SK-N-SH (cell line): ENCODE measurements around the gene P3H2. TPM values are rescaled to one million over a fixed set of nuclear protein-coding genes. Genes with fewer than 3 reads are reported as not detected.

ENCODE experiments used
- CTCF ChIA-PET: fragments of 300-600, 350-600 bp; formaldehyde crosslinking; extraction: SDS; loops from one replicate; lab custom pipeline; 2021; lab: Yijun Ruan, JAX
- POLR2A ChIA-PET: fragments of 350-600 bp; sonication (Branson Sonifier 250); formaldehyde crosslinking; extraction: SDS; loops from one replicate; lab custom pipeline; 2020; ENCODE audit warnings: antibody characterized with exemption, inconsistent platforms; lab: Yijun Ruan, JAX
- DNase-seq: peaks from one replicate; pipeline ENCODE4 v3.0.0; 2012
- H2AFZ ChIP-seq: fragments of 200-600 bp; sonication (generic); 2 replicates; pipeline ENCODE4 v1.8.1; 2016; ENCODE audit warnings: antibody characterized with exemption, mild to moderate bottlenecking, low read depth
- H3F3A ChIP-seq: fragments of 200-600 bp; sonication (generic); replicated peaks from 2 replicates; pipeline ENCODE3; 2016; ENCODE audit warnings: antibody characterized with exemption, mild to moderate bottlenecking; ENCODE audit not compliant: insufficient read depth
- H3K27ac ChIP-seq, 2 experiments: fragments of 200-500 bp in 1 of 2; fragments of 200-600 bp in 1 of 2; sonication (Bioruptor generic) in 1 of 2; sonication (generic), shearing (Covaris generic) in 1 of 2; 2 replicates each; pipeline versions ENCODE4 v1.5.1 to v1.6.1; 2014 to 2016; ENCODE audit warnings: low read depth in 2 of 2, inconsistent platforms in 1 of 2, low read length in 1 of 2, mild to moderate bottlenecking in 1 of 2, mixed read lengths in 1 of 2
- H3K27me3 ChIP-seq: fragments of 200-600 bp; sonication (generic), shearing (Covaris generic); 2 replicates; pipeline ENCODE4 v1.6.1; 2016; ENCODE audit warnings: mixed run types; ENCODE audit not compliant: insufficient read depth
- H3K36me3 ChIP-seq, 2 experiments: fragments of 200-500 bp in 1 of 2; fragments of 200-600 bp in 1 of 2; sonication (Bioruptor generic) in 1 of 2; sonication (generic) in 1 of 2; replicated peaks in 1 of 2; 2 replicates each; pipeline versions ENCODE3 to v1.5.1; 2014 to 2016; ENCODE audit warnings: low read length in 1 of 2, mild to moderate bottlenecking in 1 of 2; ENCODE audit not compliant: insufficient read depth in 2 of 2, control insufficient read depth in 1 of 2
- H3K4me1 ChIP-seq, 2 experiments: fragments of 200-500 bp in 1 of 2; fragments of 200-600 bp in 1 of 2; sonication (Bioruptor generic) in 1 of 2; sonication (generic), shearing (Covaris generic) in 1 of 2; 2 replicates each; pipeline versions ENCODE4 v1.5.1 to v1.6.1; 2014 to 2016; ENCODE audit warnings: low read depth in 1 of 2, low read length in 1 of 2, mixed run types in 1 of 2; ENCODE audit not compliant: insufficient read depth in 2 of 2, control insufficient read depth in 1 of 2
- H3K4me2 ChIP-seq: fragments of 200-600 bp; sonication (generic), shearing (Covaris generic); 2 replicates; pipeline ENCODE4 v1.6.1; 2017; ENCODE audit warnings: mixed run types
- H3K4me3 ChIP-seq, 2 experiments: fragments of 200-500 bp in 1 of 2; fragments of 200-600 bp in 1 of 2; sonication (Bioruptor generic) in 1 of 2; sonication (generic), shearing (Covaris generic) in 1 of 2; 2 replicates each; pipeline versions ENCODE4 v1.5.1 to v1.8.1; 2014 to 2016; ENCODE audit warnings: low read depth in 2 of 2, inconsistent platforms in 1 of 2, low read length in 1 of 2, mild to moderate bottlenecking in 1 of 2, mixed read lengths in 1 of 2, moderate library complexity in 1 of 2
- H3K79me2 ChIP-seq: fragments of 200-600 bp; sonication (generic); 2 replicates; pipeline ENCODE4 v1.8.1; 2017; ENCODE audit warnings: mild to moderate bottlenecking; ENCODE audit not compliant: insufficient read depth
- H3K9ac ChIP-seq: fragments of 200-600 bp; sonication (generic); 2 replicates; pipeline ENCODE4 v1.6.1; 2017; ENCODE audit warnings: mixed run types
- H3K9me2 ChIP-seq: fragments of 200-600 bp; sonication (generic); 2 replicates; pipeline ENCODE4 v1.6.1; 2017; ENCODE audit warnings: mixed run types
- H3K9me3 ChIP-seq: fragments of 200-600 bp; sonication (generic); 2 replicates; pipeline ENCODE4 v1.6.1; 2017; ENCODE audit warnings: mixed run types, mild to moderate bottlenecking, moderate library complexity
- H4K20me1 ChIP-seq: fragments of 200-600 bp; sonication (generic); 2 replicates; pipeline ENCODE4 v1.6.1; 2017; ENCODE audit warnings: mild to moderate bottlenecking, mixed run types; ENCODE audit not compliant: insufficient read depth
- CHD2 ChIP-seq: fragments of 150-350 bp; IDR thresholded peaks from 2 replicates; pipeline ENCODE4 v1.6.1; 2018; ENCODE audit warnings: low read length; ENCODE audit not compliant: partially characterized antibody
- ELF1 ChIP-seq: IDR thresholded peaks from 2 replicates; pipeline ENCODE4 v1.4.0; 2012
- EZH2phosphoT487 ChIP-seq: fragments of 200-600 bp; sonication (generic); IDR thresholded peaks from 2 replicates; pipeline ENCODE4 v1.6.1; 2017; ENCODE audit warnings: low read depth, mixed run types, mild to moderate bottlenecking, antibody characterized with exemption, moderate library complexity, borderline replicate concordance
- FOXM1 ChIP-seq: IDR thresholded peaks from 2 replicates; pipeline ENCODE4 v1.4.0; 2012; ENCODE audit warnings: low read depth, mild to moderate bottlenecking
- GABPA ChIP-seq: IDR thresholded peaks from 2 replicates; pipeline ENCODE4 v1.4.0; 2012; ENCODE audit warnings: low read depth, mild to moderate bottlenecking
- GATA2 ChIP-seq: sonication (generic); formaldehyde crosslinking; IDR thresholded peaks from 2 replicates; pipeline ENCODE4 v1.5.0; 2020; ENCODE audit warnings: mild to moderate bottlenecking, missing genetic modification reagents
- IRF3 ChIP-seq: fragments of 150-350 bp; IDR thresholded peaks from 2 replicates; pipeline ENCODE4 v1.6.1; 2016; ENCODE audit warnings: mild to moderate bottlenecking, low read depth, low read length
- MEF2A ChIP-seq: IDR thresholded peaks from 2 replicates; pipeline ENCODE4 v1.4.0; 2012; ENCODE audit warnings: low read depth, borderline replicate concordance
- NFIC ChIP-seq: IDR thresholded peaks from 2 replicates; pipeline ENCODE4 v1.4.0; 2012; ENCODE audit warnings: borderline replicate concordance
- NRF1 ChIP-seq: IDR thresholded peaks from 2 replicates; pipeline ENCODE4 v1.6.1; 2012; ENCODE audit warnings: low read depth, mild to moderate bottlenecking, low read length
- RAD21 ChIP-seq: IDR thresholded peaks from 2 replicates; pipeline ENCODE4 v1.6.1; 2012; ENCODE audit warnings: mild to moderate bottlenecking, low read length
- RCOR1 ChIP-seq: fragments of 150-350 bp; IDR thresholded peaks from 2 replicates; pipeline ENCODE4 v1.6.1; 2017; ENCODE audit warnings: antibody characterized with exemption, low read length
- RXRA ChIP-seq: IDR thresholded peaks from 2 replicates; pipeline ENCODE4 v1.4.0; 2012; ENCODE audit warnings: low read depth, mild to moderate bottlenecking, borderline replicate concordance
- SIN3A ChIP-seq: IDR thresholded peaks from 2 replicates; pipeline ENCODE4 v1.6.1; 2012; ENCODE audit warnings: low read depth, mild to moderate bottlenecking, low read length, moderate library complexity, borderline replicate concordance
- SMC3 ChIP-seq: IDR thresholded peaks from 2 replicates; pipeline ENCODE4 v1.6.1; 2012; ENCODE audit warnings: low read depth, low read length, improper control_type of control experiment
- TAF1 ChIP-seq: IDR thresholded peaks from 2 replicates; pipeline ENCODE4 v1.6.1; 2012; ENCODE audit warnings: low read depth, mild to moderate bottlenecking, low read length, moderate library complexity, borderline replicate concordance
- TCF12 ChIP-seq: IDR thresholded peaks from 2 replicates; pipeline ENCODE4 v1.4.0; 2012
- WGBS: methylation state at CpG from one replicate; pipeline ENCODE4 v1.1.6; 2017; ENCODE audit warnings: low lambda C conversion rate; 5-methylcytosine and 5-hydroxymethylcytosine counted together
- polyA plus RNA-seq, 3 experiments: library from polyadenylated mRNA; depleted of rRNA; stranded (reverse); fragments of >200 nt; gene quantifications; 2 replicates each; pipeline ENCODE4 v1.2.3, GENCODE V29; 2012
- TF ChIP-seq, protein P1 (sequence below): IDR thresholded peaks from 2 replicates; pipeline ENCODE4 v1.4.0; 2012; ENCODE audit warnings: low read depth
- TF ChIP-seq, protein P2 (sequence below): fragments of 200-600 bp; sonication (generic); IDR thresholded peaks from 2 replicates; pipeline ENCODE4 v1.6.1; 2017; ENCODE audit warnings: antibody characterized with exemption, mild to moderate bottlenecking, moderate library complexity
- TF ChIP-seq, protein P3 (sequence below): IDR thresholded peaks from 2 replicates; pipeline ENCODE4 v1.4.0; 2012; ENCODE audit warnings: low read depth, borderline replicate concordance

P3H2 gene
- polyA plus RNA-seq, 1 of the 3 experiments (the other 2 are of a cell fraction) = 2.8 TPM

GRCh38 chr3:190014940-190015339, 105.8 kb downstream of the P3H2 start:
- Histone ChIP-seq H3K79me2 (no peaks in the 10 kb centered on the region), H3K4me2 (no peak overlapping the region), H3K9me2 (no peaks in the 10 kb centered on the region), H2AFZ (no peak overlapping the region), H3K27me3 (no peaks in the 10 kb centered on the region), H3F3A (no peaks in the 10 kb centered on the region), H3K27ac (no peak overlapping the region), H3K9ac (no peak overlapping the region), H3K4me3 (no peak overlapping the region), H3K36me3 (no peaks in the 10 kb centered on the region), H3K9me3 (no peaks in the 10 kb centered on the region), H3K4me1 (peaks cover 0 to 18% of the 10 kb centered on the region in 2 experiments; a peak in 2 of 4 replicates), H4K20me1 (no peaks in the 10 kb centered on the region)
- CTCF ChIA-PET = interaction anchor here (0.7 to 1.9 kb wide), 4 partner anchors 53 to 187 kb away, joined by 3 to 6 read pairs (median 4); partner anchors contain the start of gene P3H2
- WGBS = 47% methylated on average over 2 of the region's 2 CpGs
- POLR2A ChIA-PET = no interaction called here
- no peak for DNase-seq
- TF ChIP-seq SIN3A (no peak), ELF1 (no peak), GABPA (no peak), IRF3 (no peak), RXRA (no peak), NRF1 (no peak), MEF2A (no peak), TCF12 (no peak), GATA2 (no peak), FOXM1 (no peak), TAF1 (no peak)
- TF ChIP-seq, protein P1, sequence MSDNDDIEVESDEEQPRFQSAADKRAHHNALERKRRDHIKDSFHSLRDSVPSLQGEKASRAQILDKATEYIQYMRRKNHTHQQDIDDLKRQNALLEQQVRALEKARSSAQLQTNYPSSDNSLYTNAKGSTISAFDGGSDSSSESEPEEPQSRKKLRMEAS = no peak
- TF ChIP-seq, protein P2, sequence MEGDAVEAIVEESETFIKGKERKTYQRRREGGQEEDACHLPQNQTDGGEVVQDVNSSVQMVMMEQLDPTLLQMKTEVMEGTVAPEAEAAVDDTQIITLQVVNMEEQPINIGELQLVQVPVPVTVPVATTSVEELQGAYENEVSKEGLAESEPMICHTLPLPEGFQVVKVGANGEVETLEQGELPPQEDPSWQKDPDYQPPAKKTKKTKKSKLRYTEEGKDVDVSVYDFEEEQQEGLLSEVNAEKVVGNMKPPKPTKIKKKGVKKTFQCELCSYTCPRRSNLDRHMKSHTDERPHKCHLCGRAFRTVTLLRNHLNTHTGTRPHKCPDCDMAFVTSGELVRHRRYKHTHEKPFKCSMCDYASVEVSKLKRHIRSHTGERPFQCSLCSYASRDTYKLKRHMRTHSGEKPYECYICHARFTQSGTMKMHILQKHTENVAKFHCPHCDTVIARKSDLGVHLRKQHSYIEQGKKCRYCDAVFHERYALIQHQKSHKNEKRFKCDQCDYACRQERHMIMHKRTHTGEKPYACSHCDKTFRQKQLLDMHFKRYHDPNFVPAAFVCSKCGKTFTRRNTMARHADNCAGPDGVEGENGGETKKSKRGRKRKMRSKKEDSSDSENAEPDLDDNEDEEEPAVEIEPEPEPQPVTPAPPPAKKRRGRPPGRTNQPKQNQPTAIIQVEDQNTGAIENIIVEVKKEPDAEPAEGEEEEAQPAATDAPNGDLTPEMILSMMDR = no peak

GRCh38 chr3:190013943-190014924, 106.5 kb downstream of the P3H2 start:
- Histone ChIP-seq H3K4me2 (no peak overlapping the region), H2AFZ (no peak overlapping the region), H3K9me3 (no peaks in the 10 kb centered on the region), H3K4me3 (no peak overlapping the region), H3K79me2 (no peaks in the 10 kb centered on the region), H3F3A (no peaks in the 10 kb centered on the region), H3K9me2 (no peaks in the 10 kb centered on the region), H3K36me3 (no peaks in the 10 kb centered on the region), H4K20me1 (no peaks in the 10 kb centered on the region), H3K4me1 (peaks cover 0 to 18% of the 10 kb centered on the region in 2 experiments; a peak in 2 of 4 replicates), H3K27ac (no peak overlapping the region), H3K27me3 (no peaks in the 10 kb centered on the region), H3K9ac (no peak overlapping the region)
- TF ChIP-seq CHD2 (no peak), RCOR1 (no peak), MEF2A (no peak), TAF1 (no peak), TCF12 (no peak), SMC3 (no peak), NFIC (no peak), RAD21 (no peak), EZH2phosphoT487 (no peak)
- TF ChIP-seq, protein P3, sequence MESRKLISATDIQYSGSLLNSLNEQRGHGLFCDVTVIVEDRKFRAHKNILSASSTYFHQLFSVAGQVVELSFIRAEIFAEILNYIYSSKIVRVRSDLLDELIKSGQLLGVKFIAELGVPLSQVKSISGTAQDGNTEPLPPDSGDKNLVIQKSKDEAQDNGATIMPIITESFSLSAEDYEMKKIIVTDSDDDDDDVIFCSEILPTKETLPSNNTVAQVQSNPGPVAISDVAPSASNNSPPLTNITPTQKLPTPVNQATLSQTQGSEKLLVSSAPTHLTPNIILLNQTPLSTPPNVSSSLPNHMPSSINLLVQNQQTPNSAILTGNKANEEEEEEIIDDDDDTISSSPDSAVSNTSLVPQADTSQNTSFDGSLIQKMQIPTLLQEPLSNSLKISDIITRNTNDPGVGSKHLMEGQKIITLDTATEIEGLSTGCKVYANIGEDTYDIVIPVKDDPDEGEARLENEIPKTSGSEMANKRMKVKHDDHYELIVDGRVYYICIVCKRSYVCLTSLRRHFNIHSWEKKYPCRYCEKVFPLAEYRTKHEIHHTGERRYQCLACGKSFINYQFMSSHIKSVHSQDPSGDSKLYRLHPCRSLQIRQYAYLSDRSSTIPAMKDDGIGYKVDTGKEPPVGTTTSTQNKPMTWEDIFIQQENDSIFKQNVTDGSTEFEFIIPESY = no peak
- ChIA-PET POLR2A (no interaction called here), CTCF (interaction anchor here (0.7 to 2.3 kb wide), 5 partner anchors 52 to 308 kb away, joined by 3 to 9 read pairs (median 6); partner anchors contain the start of genes CLDN1 and P3H2)
- 58% methylated on average over 7 of the region's 7 CpGs for WGBS
- DNase-seq = no peak
